HL-60 (cell line): ENCODE results near the gene NAP1L4.

Source experiments
- CTCF ChIP-seq: IDR thresholded peaks from one replicate; pipeline ENCODE4 v1.5.1; 2011; ENCODE audit warnings: low read length, control low read depth, inconsistent platforms; ENCODE audit not compliant: insufficient read depth
- GABPA ChIP-seq: IDR thresholded peaks from 2 replicates; pipeline ENCODE4 v1.6.1; 2012; ENCODE audit warnings: low read depth
- POLR2AphosphoS5 ChIP-seq: IDR thresholded peaks from 2 replicates; pipeline ENCODE4 v1.6.1; 2012; ENCODE audit warnings: low read depth
- TF ChIP-seq, protein P1 (sequence below): IDR thresholded peaks from 2 replicates; pipeline ENCODE4 v1.6.1; 2012; ENCODE audit warnings: low read depth; ENCODE audit not compliant: insufficient replicate concordance

GRCh38 chr11:3001496-3001895, 9.4 kb upstream of the NAP1L4 start:
- TF ChIP-seq GABPA (no peak), CTCF (no peak), POLR2AphosphoS5 (no peak)
- TF ChIP-seq, protein P1, sequence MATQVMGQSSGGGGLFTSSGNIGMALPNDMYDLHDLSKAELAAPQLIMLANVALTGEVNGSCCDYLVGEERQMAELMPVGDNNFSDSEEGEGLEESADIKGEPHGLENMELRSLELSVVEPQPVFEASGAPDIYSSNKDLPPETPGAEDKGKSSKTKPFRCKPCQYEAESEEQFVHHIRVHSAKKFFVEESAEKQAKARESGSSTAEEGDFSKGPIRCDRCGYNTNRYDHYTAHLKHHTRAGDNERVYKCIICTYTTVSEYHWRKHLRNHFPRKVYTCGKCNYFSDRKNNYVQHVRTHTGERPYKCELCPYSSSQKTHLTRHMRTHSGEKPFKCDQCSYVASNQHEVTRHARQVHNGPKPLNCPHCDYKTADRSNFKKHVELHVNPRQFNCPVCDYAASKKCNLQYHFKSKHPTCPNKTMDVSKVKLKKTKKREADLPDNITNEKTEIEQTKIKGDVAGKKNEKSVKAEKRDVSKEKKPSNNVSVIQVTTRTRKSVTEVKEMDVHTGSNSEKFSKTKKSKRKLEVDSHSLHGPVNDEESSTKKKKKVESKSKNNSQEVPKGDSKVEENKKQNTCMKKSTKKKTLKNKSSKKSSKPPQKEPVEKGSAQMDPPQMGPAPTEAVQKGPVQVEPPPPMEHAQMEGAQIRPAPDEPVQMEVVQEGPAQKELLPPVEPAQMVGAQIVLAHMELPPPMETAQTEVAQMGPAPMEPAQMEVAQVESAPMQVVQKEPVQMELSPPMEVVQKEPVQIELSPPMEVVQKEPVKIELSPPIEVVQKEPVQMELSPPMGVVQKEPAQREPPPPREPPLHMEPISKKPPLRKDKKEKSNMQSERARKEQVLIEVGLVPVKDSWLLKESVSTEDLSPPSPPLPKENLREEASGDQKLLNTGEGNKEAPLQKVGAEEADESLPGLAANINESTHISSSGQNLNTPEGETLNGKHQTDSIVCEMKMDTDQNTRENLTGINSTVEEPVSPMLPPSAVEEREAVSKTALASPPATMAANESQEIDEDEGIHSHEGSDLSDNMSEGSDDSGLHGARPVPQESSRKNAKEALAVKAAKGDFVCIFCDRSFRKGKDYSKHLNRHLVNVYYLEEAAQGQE = no peak
